Type B pancreatic cell (in vitro differentiated cells): Measurements from ENCODE around the gene KREMEN2. TPM values are rescaled to one million over a fixed set of nuclear protein-coding genes. Genes with fewer than 3 reads are reported as not detected.
A peak's percentile ranks its signal among the peaks of the same experiment; 100 is the strongest.

ENCODE experiments used
- DNase-seq: peaks from one replicate; pipeline ENCODE4 v3.0.0; 2021; ENCODE audit warnings: mixed read lengths; ENCODE audit not compliant: unreplicated experiment; ENCODE audit errors: extremely low spot score
- H3K27ac Mint-ChIP-seq: 2 replicates; pipeline ENCODE4 v1.8.0; 2021; ENCODE audit warnings: mild to moderate bottlenecking, mixed read lengths
- H3K27me3 Mint-ChIP-seq: 2 replicates; pipeline ENCODE4 v1.8.0; 2021; ENCODE audit warnings: mixed read lengths
- H3K36me3 Mint-ChIP-seq: 2 replicates; pipeline ENCODE4 v1.8.0; 2021; ENCODE audit warnings: mixed read lengths
- H3K4me1 Mint-ChIP-seq: one replicate; pipeline ENCODE4 v1.8.0; 2021; ENCODE audit warnings: mixed read lengths; ENCODE audit not compliant: unreplicated experiment
- H3K4me3 Mint-ChIP-seq: 2 replicates; pipeline ENCODE4 v1.8.0; 2021; ENCODE audit warnings: mild to moderate bottlenecking, mixed read lengths
- H3K9me3 Mint-ChIP-seq: 2 replicates; pipeline ENCODE4 v1.8.0; 2021; ENCODE audit warnings: mixed read lengths
- total RNA-seq: library from RNA; stranded (reverse); gene quantifications from 2 replicates; pipeline ENCODE4 v1.2.1, GENCODE V29; 2021; ENCODE audit warnings: low replicate concordance
- TF ChIP-seq, protein P1 (sequence below): fragments of 200-600 bp; sonication (generic); conservative IDR thresholded peaks from 2 replicates; pipeline ENCODE4 v1.5.0; 2021; ENCODE audit warnings: antibody characterized with exemption, mild to moderate bottlenecking

Gene KREMEN2
- total RNA-seq, 1 donor from 2014 or later: 4.5 TPM

DNA sequence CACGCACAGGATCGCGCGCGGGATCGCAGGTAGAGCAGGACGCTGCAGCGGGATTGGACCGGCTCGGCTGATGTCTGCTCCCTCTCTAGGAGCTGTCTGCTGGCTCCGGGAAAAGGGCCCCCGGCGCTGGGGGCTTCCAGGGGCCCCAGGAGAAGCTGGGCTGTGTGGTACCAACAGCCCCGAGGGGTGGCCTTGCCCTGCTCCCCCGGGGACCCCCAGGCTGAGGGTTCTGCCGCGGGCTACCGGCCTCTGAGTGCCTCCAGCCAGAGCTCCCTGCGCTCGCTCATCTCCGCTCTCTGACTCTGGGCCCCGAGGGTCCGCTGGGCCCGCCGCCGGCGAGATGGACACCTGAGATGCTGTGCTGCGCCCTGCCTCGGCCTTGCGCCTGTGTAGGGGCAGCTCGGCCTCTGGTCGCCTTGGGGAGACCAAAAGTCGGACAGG lies 3.7 kb downstream of the KREMEN2 start:
- no peaks in the 10 kb centered on the region for H3K9me3 Mint-ChIP-seq
- H3K4me3 Mint-ChIP-seq: peak overlapping the region; percentile 83
- no peak for DNase-seq
- peaks cover 3% of the 10 kb centered on the region for H3K36me3 Mint-ChIP-seq
- H3K27me3 Mint-ChIP-seq: peaks cover 10% of the 10 kb centered on the region
- H3K27ac Mint-ChIP-seq: no peak overlapping the region
- TF ChIP-seq, protein P1, sequence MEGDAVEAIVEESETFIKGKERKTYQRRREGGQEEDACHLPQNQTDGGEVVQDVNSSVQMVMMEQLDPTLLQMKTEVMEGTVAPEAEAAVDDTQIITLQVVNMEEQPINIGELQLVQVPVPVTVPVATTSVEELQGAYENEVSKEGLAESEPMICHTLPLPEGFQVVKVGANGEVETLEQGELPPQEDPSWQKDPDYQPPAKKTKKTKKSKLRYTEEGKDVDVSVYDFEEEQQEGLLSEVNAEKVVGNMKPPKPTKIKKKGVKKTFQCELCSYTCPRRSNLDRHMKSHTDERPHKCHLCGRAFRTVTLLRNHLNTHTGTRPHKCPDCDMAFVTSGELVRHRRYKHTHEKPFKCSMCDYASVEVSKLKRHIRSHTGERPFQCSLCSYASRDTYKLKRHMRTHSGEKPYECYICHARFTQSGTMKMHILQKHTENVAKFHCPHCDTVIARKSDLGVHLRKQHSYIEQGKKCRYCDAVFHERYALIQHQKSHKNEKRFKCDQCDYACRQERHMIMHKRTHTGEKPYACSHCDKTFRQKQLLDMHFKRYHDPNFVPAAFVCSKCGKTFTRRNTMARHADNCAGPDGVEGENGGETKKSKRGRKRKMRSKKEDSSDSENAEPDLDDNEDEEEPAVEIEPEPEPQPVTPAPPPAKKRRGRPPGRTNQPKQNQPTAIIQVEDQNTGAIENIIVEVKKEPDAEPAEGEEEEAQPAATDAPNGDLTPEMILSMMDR: no peak
- H3K4me1 Mint-ChIP-seq: peaks cover 13% of the 10 kb centered on the region

- peaks cover 13% of the 10 kb centered on the region for H3K4me1 Mint-ChIP-seq
- peaks cover 10% of the 10 kb centered on the region for H3K27me3 Mint-ChIP-seq
- H3K9me3 Mint-ChIP-seq: no peaks in the 10 kb centered on the region
- peak overlapping the region; percentile 83 for H3K4me3 Mint-ChIP-seq
- TF ChIP-seq, protein P1: no peak
- peaks cover 3% of the 10 kb centered on the region for H3K36me3 Mint-ChIP-seq
- no peak for DNase-seq
- H3K27ac Mint-ChIP-seq: peak overlapping the region; percentile 53
These were observed 4.3 kb downstream of the KREMEN2 start for GRCh38 chr16:2968368-2968737.

DNA sequence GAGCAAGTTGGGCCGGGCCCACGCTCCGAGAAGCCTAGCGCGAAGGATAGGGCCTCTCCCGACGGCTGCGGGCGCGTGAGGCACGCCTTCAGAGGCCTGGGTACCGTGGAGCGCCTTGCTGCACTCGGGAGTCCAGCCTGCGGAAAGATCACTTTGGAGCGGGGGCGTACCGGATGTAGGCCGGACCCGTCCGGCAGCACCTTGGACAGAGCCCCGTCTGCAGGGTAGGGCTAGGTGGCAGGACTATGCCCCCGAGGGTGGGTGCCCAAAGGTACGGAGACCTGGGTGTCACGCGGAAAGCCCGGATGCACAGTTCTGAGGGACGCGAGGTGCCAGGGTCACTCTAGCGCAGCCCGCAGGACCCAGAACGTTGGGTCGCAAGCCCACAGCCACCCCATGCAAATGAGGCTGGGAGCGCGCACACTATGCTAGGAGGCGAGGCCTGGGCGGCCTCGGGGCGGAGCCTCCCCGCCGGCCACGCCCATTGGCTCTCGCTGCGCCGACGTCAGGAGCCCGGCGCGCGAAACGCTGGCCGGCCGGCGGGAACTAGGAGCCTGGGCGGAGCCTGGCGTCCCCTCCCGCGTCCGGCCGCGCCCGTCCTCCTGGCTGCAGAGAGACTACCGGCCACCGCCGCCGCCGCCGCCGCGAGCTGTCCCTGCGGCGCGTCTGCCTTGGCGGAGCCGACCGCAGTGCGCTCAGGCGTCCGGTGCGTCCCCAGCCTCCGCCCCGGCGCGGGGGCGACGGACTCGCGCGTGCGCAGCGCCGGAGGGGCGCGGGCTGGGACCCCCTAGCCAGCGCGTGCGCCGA lies 4.9 kb downstream of the KREMEN2 start, which contains the start of gene PAQR4:
TSS of gene PAQR4 (plus strand) at position 611 of the 807 bp plus-strand sequence. CDS start 327 bp downstream, outside the sequence.
- Mint-ChIP-seq H3K36me3 (peaks cover 3% of the 10 kb centered on the region), H3K27me3 (peaks cover 7% of the 10 kb centered on the region), H3K27ac (peak within 1 kb of the TSS; percentile 53), H3K9me3 (no peaks in the 10 kb centered on the region), H3K4me1 (peaks cover 13% of the 10 kb centered on the region), H3K4me3 (peak within 1 kb of the TSS; percentile 83)
- peak; percentile 92 for DNase-seq
- TF ChIP-seq, protein P1: no peak

DNA sequence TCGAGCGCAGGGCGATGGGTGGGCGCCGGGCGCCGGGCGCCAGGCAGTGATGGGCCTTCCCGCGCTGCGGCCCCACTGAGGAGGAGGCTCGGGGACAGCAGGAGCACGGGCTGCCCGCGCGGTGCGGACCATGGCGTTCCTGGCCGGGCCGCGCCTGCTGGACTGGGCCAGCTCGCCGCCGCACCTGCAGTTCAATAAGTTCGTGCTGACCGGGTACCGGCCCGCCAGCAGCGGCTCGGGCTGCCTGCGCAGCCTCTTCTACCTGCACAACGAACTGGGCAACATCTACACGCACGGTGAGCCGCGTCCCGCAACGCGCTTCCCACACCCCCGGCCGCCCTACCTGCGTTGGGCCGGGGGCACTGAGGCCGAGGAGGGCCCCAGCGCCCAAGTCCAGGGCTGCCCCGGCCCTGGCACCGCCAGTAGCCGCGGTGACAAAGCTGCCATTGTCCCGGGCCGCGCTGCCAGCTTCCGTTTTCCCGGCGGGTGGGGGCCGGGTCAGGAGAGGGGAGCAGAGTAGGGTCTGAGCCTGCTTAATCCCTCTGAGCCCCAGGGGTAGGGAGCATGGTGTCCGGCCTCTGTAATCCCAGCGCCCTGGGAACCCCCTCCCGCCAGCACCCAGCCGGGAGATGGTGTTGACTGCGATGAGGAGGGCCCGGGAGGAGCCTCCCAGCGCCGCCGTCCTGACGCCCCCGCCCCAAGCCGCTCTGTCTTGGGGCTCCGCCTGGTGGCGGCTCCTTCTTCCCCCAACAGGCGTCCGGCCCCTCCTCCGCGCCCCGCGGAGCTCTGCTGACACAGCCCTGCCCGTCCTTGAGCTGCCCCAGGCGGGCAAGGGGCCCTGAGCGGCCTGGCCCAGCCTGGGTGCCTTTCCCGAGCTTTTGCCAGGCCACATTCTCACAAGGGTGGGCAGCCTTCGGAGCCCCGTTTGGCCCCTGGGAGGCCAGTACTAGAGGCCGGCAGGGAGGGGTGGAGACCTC lies 5.8 kb downstream of the KREMEN2 start:
- Mint-ChIP-seq H3K27me3 (peaks cover 4% of the 10 kb centered on the region), H3K9me3 (no peaks in the 10 kb centered on the region), H3K27ac (no peak overlapping the region), H3K4me1 (peaks cover 13% of the 10 kb centered on the region), H3K4me3 (peak overlapping the region; percentile 79), H3K36me3 (peaks cover 3% of the 10 kb centered on the region)
- no peak for DNase-seq
- TF ChIP-seq, protein P1: peak; percentile 67

DNA sequence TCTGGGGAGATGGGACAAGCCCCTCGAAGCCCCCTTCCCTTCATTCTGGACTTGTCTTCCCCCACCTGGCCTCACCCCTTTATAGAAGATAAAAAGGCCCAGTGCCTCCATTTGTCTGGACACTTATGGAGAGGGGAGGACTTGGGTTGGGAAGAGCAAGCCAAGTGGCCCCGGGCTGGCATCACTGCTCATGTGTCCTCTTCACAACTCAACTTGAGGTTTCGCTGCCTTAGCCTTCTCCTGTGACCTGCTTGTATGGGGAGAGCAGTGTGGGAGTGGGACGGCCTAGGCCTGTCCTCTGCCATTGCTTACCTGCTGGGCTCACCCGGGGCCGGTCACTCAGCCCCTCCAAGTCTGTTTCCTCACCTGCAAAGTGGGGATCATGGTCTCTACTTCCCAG lies 6.5 kb downstream of the KREMEN2 start:
- Mint-ChIP-seq H3K27me3 (peaks cover 4% of the 10 kb centered on the region), H3K9me3 (no peaks in the 10 kb centered on the region), H3K27ac (no peak overlapping the region), H3K4me3 (peak overlapping the region; percentile 79), H3K4me1 (peaks cover 13% of the 10 kb centered on the region), H3K36me3 (peaks cover 3% of the 10 kb centered on the region)
- TF ChIP-seq, protein P1: no peak
- no peak for DNase-seq
